CD1c-positive myeloid dendritic cell (primary cell): ENCODE results near the gene SLC9A8.

ENCODE experiments used
- DNase-seq: peaks from one replicate; pipeline ENCODE4 v3.0.0-alpha.2; 2016; ENCODE audit errors: extremely low spot score

Gene SLC9A8

DNA sequence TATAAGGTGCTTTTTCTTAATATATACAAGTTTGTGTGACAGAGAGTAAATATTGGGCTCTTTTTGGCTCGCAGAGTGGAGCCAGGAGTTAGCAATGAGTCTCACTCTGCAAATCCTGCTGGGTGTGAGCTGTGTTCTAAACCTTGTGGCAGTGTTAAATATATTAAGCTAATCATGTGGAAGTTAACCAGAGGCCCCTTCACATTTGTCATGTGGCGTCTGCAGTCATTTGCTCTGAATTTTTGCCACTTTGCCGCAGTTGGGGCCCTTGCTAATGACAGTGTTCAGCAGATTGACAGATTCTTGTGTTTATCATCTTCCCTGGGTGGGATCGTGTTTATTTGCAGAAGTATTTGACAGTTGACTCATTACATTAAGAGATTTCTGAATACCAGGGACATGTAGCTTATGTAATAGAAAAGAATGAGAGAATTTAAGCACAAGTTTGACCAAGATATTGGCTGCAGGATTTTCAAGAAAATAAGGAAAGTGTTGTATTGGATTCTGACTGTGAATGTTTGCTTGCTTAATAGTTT is 64.8 kb downstream of the SLC9A8 start:
- no peak for DNase-seq

DNA sequence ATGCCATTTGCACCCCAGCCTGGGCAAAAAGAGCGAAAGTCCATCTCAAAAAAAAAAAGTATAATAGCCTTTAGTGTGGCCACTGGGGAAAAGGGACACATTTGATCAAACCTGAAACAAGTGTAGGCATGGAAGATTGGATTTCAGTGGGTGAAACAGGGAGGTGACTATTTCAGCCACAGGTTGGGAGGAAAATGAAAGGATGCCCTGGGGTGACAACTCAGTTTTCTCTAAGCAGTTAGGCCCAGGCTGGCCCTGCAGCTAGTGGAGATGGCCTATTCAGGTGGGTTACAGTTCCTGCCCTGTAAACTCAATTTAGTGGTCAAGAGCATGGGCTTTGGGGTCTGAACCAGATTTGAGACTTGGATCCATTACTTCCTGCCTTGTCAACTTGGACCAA is 66.3 kb downstream of the SLC9A8 start:
- no peak for DNase-seq

DNA sequence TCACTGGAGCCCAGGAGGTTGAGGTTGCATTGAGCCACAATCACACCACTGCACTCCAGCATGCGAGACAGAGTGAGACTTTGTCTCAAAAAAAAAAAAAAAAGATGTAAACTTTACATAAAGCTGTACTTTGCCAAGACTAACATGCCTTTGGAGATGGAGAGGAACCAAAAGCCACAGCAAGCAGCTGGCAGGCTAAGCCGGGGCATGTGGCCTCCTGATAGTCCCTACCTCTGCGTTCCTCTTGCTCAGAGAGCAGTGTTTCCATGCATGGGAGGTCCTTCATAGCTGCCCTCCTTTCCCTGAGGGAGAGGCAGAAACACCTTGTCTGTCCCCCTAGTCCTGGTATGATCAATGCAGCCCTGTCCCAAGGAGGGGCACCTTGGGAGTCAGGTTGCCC is 67.5 kb downstream of the SLC9A8 start:
- DNase-seq, result no peak

DNA sequence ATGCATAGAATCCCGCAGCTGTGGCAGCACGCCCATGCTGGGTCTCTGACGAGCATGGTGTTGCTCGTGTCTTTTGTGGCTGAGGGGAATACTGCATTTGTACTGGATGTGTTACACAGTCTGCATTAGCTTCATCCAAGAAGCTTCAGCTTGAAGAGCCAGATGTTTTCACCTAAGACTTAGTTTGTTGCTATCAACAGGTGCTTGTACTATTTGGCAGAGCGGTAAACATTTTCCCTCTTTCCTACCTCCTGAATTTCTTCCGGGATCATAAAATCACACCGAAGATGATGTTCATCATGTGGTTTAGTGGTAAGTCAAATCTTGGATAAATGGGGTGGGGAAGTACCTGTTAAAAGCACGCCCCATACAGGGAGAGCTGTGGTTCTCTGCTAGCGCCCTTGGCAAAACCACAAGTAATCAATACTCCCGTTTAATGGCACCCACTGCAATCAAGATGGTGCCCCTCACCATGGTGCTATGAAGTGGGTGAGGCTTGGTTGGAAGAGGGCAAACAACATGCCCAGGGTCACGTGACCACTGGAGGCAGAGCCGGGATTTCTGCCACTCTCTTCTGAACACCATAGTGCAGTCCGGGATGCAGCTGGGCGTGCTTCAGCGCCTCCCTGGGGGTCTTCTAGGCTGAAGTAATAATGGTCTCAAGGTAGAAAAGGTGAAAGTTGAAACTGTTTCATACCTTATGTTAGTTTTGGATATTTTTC is 68.3 kb downstream of the SLC9A8 start:
- DNase-seq, result no peak

DNA sequence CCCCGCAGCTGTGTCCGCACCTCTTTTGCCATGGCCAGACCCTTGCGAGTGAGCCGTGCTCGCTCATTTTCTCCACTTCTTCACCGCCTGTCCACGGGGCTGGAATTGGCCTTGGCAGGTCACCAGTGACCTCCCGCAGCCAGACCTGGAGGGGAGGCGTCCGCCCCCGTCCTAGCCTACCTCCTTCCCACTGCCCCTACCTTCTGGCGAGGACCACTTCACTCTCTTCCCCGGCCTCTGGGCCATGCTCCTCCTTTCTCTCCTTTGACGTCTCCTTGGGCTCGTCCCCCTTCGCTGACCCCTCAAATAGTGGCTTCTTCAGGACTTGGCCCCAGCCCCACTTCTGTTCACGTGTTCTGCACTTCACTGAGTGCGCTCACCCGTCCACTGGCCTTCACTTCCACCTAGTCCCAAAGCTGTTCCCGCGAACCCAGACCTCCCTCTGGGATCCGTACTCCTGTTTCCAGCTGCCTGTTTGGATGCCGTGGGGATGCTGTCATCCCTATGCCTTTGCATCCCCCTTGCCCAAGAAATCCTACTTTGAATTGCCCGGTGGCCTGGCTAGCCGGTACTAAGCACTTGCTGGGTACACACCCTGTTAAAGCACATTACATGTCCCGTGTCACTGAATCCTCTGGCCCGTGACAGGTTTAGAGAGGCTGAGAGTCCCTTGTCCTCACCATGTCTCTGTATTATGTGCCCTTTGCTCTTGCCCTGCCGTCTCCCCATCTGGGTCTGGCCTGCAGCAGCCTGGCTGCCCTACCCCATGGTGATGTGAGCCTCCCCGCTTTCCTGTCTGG is 69.7 kb downstream of the SLC9A8 start:
- DNase-seq, result no peak

DNA sequence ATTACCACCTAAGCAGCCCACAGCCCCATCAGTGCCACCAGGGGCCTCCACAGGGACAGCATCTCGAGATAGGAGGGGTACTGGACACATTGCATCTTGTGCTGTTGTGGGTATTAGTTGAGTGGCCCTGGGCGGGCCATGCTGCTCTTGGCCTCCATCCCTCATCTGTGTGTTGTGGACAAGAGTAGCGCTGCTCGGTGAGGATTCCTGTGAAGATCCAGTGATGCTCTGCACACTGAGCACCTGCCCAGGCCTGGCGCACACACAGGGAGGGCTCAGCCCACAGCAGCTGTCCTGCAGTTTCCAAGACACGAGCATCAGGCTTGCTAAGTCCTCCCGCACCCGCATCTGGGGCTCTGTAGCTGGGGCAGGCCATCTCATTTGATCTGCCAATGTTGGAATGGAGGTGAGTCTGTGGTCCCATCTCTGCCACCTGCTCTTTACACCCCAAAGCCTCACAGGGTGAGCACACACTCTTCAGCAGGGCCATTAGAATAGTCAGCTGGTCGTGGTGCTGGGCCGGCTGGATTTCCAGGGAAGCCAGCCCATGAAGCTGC is 70.7 kb downstream of the SLC9A8 start:
- DNase-seq, result no peak

DNA sequence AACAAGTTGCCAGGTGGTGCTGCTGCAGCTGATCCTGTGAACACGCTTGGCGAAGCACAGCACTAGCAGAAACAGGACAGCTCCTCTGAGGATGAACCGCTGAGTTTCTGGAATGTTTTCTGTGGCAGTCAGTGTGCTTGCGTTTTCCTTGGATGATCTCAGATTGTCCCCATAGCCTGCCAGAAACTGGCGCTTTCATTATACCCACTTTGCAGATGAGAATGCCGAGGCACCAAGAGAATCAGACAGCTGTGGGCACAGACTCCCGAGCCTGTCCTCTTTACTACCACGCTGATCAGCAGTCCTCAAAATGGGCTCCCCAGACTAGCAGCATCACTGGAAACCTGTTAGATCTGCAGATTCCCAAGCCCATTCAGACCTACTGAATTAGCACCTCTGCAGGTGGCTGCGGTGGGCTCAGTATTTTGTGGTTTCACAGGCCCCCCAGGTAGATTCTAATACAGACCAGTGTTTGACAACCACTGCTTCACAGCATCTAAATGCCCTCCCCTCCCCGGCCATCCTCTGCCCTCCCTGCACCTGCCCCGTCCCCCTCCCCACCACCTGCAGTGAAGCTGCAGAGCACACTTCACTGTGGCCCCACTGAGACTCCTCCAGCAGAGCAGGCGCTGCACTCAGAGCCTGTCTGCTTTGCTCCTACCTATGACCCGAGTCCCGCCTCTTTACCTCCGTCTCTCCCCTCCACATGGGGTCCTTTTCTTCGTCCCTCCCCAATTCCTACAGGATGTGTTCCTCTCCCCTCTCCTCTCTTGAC is 73.1 kb downstream of the SLC9A8 start:
- no peak for DNase-seq

DNA sequence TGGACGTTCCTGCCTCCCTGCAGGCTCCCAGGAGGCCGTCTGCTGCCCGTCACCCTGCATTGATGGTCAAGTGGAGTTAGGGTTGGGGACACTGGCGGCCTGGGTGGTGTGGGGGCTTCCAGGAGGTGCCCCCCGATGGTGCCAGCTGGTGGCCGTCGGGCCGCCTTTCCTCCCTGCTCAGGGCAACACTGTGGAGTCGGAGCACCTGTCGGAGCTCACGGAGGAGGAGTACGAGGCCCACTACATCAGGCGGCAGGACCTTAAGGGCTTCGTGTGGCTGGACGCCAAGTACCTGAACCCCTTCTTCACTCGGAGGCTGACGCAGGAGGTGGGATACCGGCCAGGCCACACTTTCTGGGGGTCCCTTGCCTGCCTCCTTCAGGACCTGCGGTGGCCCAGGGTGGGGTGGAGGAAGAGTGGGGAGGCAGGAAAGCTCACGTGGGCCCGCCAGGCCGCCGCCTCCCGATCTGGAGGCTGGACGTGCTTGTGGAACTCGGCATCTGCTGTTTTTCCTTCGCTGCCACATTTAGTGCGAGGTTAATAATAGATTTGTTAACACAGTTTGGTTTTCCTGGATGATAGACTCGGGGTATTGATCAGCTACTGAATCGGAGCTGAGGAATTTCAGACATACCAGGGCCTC is 74.1 kb downstream of the SLC9A8 start:
- DNase-seq, result no peak

DNA sequence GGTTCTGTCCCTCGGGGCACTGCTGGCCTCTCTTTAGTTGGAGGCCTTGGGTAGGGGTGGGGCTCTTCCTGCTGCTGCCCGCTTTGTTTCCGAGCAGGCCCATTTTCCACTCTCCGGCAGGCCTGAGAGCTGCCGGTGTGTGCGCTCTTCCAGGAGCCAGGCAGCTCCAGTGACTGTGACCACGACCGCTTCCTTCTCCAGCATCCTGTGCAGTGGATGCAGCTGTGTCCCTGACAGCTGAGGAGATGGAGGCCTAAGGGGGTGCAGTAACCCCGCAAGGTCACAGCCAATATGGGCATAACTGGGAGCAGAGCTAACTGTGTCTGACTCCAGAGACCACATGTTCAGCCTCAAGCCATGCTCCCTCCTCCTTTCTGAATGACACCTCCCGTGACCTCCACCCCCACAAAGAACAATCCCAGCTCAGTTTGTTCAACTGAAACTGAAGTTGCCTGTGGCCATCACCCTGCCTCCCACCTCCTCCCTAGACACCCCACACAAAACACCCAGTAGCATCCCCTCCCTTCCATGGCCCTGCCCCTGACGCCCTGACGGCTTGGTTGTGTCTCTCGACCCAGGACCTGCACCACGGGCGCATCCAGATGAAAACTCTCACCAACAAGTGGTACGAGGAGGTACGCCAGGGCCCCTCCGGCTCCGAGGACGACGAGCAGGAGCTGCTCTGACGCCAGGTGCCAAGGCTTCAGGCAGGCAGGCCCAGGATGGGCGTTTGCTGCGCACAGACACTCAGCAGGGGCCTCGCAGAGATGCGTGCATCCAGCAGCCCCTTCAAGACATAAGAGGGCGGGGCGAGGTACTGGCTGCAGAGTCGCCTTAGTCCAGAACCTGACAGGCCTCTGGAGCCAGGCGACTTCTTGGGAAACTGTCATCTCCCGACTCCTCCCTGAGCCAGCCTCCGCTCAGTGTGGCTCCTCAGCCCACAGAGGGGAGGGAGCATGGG is 74.9 kb downstream of the SLC9A8 start:
- no peak for DNase-seq

DNA sequence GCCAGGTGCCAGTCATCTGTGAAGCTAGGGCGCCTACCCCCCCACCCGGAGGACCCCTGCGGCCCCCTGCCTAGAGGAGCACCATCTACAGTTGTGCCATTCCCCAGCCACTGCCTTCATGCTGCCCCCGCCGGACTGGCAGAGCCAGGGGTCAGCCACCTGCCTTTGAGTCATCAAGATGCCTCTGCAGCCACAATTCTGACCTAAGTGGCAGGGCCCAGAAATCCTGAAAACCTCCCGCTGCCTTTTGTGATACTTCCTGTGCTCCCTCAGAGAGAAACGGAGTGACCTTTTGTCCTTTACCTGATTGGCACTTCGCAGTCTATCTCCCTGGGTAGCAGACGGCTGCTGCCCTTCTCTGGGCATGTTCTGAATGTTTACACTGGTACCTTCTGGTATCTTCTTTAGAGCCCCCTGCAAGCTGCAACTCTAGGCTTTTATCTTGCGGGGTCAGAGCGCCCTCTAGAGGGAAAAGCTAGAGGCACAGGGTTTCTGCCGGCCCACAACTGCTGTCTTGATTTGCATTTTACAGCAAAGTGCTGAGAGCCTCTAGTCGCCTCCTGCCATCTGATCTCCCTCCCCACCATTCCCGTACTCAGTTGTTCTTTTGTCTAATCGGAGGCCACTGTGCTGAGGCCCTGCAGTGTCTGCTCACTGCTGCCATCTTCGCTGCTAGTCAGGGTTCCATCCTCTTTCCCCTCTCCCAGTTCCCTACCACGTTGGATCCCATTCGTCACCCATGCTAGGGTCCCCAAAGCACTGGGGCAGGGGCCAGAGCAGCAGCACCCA is 75.8 kb downstream of the SLC9A8 start:
- DNase-seq, result peak; percentile 35

DNA sequence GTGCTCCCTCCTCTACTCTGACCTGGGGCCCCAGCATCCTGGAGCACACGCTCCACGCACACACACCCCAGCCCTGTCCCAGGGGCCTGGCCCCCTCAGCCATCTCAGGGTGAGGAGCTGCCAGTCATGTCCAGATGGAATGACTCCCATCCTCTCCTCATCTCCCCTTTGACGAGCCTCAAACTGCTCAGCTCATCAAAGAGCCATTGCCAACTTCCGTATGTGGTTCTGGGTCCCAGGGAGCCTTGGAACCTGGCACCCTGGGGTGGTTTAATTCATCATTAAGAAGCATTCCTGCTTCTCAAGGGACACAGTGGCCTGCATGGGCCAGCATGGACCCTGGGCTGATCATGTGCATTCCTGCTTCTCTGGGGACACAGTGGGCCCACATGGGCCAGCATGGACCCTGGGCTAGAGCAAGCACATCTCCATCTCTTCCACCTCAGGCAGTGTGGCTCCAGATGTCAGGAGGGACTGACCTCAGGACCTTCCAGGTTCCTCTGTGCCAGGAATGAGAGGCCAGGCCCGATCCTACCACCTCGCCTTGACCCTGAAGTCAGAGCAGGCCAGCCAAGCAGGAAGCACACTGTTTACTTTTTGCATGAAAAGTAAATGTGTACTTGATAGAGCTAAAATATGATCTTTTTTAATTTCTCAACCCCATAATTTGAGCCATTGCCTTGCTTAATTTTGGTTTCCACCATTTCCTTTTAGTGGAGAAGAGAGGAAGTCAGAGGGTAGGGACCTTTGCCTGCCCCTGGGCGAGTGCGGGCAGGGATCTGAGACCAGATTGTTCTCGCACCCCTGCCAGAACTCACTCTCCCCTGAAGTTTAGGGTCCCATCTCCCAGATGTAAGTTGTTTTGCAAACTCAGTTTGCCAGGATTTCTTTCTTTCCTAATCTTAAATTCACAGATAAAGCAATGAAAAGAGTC is 76.6 kb downstream of the SLC9A8 start:
- peak; percentile 16 for DNase-seq

DNA sequence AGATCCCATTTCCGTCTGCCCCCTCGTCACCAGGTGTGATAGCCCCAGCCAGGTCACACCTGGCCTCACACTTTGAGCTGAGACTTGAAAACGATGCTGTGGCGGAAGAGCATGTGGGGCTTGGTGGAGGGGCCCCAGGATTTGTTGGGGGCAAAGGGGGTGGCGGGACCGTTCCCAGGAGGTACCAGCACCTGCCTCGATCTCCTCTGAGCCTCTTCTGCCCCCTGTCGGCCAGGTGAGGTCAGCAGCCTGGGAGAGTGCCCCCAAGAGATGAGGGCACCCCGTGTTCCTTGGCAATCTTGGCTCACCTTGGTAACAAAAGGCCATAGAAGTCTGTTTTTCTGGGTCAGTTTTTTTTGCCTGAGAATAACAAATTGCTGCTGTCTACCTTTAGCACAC is 77.3 kb downstream of the SLC9A8 start:
- DNase-seq, result no peak

DNA sequence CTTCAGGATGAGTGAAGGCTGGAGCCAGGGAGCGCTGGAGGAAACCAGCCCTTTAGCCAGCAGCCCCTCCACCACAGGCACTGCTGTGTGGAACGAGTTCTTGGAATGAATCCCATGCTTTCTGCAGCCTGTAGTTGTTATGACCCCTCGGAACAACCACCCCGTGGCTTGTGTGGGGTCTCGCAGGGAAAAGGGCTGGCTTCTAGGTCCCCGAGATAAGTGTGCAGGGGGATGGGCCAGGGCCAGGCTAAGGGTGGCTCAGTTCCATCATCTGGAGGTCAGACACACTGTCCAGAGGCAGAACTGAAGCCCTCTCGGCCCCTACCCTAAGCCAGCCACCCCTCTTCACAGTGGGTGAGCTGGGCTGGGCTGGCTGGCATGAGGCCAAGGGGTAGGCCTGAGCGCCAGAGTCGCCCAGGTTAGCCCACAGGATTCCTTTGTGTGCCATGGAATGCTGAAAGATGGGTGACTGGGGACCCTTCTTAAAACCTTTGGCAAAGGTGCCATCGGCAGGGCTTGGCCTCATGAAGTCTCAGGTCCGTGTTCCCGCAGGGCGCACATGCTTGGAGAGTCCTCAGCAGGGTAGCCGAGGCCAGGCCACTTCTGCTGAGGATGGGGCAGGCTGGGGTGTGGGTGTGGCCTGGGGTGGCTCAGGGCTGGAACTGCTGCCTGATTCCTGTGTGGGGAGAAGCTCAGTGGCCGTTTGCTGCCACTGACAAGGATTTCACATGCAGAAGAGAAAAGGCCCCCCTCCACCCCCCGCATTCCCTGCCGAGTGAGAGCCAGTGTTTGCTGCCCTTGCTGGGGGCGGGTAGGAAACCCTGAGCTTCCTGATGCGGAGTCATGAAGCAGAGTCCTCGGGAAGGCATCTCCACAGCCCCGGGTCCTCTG is 78.1 kb downstream of the SLC9A8 start:
- peak; percentile 21 for DNase-seq

DNA sequence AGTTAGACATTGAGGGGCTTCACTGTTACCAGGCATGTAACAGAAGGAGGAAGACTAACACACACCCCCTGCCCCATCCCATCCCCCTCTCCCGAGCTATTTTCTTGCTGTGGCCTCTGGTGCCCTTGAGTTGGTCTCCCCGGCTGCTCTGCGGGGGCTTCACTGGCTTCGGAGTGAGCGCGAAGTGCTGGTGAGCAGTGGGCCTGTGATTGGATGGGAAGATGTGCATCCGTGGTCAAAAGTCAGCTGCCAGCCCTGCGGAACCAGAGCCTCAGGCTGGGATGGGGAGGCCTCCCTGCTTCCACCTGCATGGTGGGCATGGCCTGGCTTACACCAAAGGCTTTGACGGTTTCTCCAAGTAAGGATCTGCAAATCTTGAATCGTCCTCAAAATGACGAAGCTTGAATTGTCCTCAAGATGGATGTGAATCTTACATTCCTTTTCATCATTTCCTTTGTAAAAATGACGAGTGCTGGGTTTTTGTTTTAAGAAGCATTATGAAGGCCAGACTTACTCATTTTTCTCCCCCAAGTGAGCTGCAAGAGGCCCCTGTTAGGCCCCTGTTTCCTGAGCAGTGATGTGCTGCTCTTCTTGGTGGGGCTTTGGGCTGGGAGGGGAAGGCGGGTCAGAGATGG is 79.0 kb downstream of the SLC9A8 start:
- DNase-seq, result no peak

DNA sequence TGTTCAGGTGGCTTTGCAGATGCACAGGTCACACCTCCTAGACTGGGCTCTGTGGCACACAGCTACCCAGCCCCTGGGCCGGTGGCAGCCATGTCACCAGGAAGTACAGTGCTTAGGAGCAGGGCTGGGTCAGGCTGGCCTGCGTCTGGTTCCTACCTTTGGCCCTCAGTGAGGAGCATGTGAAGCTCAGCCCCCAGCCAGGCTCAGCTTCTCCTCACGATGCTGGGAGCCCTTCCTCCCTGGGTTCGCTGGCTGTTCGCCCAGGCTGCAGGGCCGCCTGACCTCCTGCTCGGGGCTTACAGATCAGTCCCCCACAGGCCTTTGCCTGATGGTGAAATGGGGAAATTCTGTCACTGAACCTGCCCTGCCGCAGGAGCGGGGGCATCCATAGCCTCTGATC is 79.6 kb downstream of the SLC9A8 start:
- DNase-seq, result peak; percentile 6

DNA sequence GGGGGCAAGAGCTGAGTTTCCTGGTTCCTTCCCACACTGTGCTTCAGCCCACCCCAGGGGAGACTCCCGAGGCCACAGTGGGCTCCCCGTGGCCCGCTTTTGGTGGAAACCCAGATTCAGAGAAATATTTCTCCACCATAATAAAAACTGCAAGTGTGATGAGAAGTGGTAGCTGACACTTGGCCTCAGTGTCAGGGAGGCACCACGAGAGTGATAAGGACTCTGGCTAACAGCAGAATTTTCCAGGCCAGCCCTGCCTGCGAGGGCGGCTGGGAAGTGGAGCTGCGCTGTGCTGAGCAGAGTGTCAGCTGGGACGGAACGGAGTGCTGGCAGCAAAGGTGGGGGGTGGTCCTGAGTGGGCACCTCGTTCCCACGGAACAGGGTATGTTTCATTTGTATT is 80.2 kb downstream of the SLC9A8 start:
- no peak for DNase-seq
